NCI-H2227 treated with DMSO at 0.1 percent for 48 hours (cell line): ENCODE results near the gene TGDS.
"Not testable (repeated sequence)": the region's sequence is repeated elsewhere in the genome, so short reads cannot be mapped to it uniquely, and the experiment has no call there.

ENCODE experiments used
- DNase-seq: peaks from one replicate; lab custom pipeline; 2025; lab: John Stamatoyannopoulos, UW

Gene TGDS

GRCh38 chr13:94595950-94596574 is at the start of gene TGDS:
Gene TGDS (minus strand): TSS chr13:94596152. CDS start chr13:94596136, 16 bp downstream.
- DNase-seq: peak; percentile 83

DNA sequence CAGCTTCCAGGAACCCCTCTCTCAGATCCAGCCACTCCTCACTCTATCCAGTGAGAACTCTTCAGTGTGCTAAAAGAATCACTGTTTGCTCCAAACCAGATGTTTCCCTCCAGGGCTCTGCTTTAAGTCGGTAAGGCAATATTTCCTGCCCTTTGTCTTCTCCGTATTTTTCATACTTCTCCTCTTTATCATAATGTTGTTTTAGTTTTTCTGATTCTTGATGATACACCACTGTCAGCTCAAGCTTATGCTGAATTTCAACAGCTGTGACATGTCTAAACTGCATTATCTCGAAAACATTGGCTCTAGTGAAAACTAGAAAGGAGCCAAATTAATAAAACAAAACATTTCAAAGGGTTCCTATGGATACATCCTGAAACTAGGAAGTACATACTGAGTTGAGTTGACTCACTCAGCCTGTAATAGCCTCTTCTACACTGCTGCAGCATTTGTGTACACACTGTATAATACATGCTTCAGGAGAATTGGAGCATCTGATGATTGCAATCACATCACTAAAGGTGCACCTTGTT is 45.5 kb upstream of the TGDS start:
- DNase-seq: no peak

- DNase-seq: no peak
Observed at GRCh38 chr13:94640721-94641120, 44.8 kb upstream of the TGDS start.

- not testable (repeated sequence) for DNase-seq
Observed at GRCh38 chr13:94637677-94638076, 41.7 kb upstream of the TGDS start.

DNA sequence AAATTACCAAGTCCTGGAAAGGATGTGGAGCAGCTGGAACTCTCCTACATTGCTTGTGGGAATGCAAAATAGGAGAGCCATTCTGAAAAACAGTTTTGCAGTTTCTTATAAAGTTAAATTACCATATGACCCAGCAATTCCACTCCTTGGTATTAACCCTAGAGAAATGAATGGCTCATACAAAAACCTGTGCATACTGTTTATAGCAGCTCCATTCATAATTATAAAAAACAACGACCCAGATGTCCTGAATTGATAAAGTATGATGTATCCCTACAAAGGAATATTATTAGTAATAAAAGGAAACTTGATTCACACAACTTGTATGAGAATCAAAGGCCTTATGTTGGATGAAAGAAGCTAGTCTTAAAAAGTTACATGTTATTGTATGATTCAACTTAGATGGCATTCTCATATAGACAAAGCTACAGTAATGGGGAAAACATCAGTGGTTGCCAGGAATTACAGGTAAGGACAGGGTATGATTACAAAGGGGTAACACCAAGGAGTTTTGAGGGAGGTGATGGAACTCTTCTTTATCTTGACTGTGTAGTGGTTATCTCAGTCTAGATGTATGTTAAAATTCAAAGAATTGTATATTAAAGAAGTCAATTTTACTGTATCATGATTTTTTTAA is 41.1 kb upstream of the TGDS start:
- DNase-seq: no peak

GRCh38 chr13:94636096-94636495 is 40.1 kb upstream of the TGDS start:
- DNase-seq: not testable (repeated sequence)

DNA sequence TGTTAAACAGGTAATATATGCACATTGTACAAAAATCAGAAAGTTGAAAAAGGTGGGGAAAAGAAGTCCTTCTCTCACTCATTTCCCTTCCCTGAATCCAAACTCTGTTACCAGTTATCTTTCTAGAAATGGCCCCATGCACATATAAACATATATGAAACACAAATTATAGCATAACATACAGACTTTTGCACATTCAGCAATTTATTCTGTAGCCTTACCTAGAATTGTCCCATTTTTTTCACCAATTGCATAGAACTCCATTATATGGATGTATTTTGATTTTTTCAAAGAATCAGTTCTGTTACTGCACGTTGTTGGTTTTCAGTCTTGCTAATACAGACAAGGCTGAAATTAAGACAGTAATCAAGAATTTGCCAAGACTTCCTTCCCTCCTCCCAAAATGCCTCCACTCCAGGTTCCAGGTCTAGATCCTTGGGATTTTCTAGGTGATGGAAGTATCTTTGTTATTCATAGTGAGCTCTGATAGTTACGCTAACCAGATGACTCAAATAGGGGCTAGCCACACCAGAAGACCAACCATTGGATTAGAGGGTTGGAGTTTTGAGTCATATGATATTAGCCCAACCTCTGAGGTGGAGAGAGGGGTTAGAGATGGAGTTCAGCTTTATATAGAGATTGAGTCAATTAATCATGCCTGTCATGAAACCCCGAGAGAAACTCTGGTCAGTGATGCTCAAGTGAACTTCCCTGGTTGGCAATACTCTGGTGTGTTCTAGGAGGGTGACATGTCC is 36.5 kb upstream of the TGDS start:
- no peak for DNase-seq

DNA sequence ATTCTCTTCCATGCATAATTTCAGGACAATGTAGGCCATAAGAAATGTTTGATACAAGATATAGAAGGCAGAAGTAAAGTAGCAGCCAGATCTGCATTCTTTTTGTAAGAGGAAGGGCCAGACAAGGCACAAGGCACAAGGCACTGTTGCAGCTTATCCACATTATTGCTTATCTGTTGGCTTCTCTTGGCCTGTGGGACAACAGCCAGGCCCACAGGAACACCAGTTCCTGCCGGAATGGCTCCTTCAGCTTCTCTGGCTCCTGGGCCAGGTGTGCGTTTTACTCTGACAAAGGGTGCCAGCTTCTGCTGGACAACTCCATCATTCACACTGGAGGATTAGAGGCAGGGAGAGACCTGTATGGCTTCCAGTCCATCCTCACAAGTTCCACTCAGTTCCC is 34.9 kb upstream of the TGDS start:
- DNase-seq: no peak

GRCh38 chr13:94623316-94623715 is 27.4 kb upstream of the TGDS start:
- DNase-seq: no peak

GRCh38 chr13:94622344-94622743 is 26.4 kb upstream of the TGDS start:
- DNase-seq: no peak

GRCh38 chr13:94620286-94620896 is 24.4 kb upstream of the TGDS start:
- DNase-seq: no peak

DNA sequence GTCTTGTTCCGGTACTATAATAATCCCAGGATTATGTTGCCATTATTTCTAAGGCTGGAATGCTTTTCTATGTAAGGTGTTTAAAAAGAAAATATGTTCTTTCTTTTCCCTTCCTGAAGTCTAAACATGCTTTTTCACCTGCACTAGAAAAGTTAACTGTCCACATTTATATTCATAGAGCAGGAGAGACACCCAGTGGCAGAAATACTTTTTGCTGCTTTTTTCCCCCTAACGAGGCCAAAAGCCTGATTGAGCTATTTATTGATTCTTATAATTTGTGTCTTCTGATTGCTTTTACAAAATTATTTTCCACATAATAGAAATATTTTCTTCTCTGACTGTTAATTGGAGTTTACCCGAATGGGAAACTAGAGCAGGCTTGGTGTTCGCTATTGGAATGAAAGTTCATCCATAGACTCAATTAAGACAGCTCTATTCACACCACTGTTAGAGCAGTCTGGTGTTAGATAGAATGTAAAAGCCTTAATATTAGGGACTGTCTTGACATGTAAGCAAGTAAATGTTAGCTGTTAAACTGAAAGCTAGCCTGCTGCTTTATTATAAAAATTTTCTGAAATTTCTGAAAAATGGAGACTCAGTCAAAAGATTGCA is 21.5 kb upstream of the TGDS start:
- peak; percentile 2 for DNase-seq

DNA sequence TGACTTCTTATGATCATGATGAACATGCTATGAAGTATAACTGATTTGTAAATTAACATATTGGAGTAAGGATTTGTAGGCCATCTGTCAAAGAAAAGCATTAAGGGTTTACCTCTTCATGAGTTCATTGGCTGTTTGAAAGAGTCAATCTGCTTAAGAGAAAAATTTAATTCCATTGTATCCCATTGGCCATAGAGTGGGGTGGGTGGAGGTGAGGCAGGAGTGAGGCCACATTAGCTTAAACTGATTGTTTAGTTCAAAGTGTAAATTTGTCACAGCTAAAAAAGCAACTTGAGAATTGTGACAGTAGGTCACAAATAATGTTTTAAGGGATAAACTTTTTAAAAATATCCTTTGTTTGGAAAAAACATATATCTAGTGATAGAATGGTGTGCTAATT is 17.1 kb upstream of the TGDS start:
- no peak for DNase-seq

DNA sequence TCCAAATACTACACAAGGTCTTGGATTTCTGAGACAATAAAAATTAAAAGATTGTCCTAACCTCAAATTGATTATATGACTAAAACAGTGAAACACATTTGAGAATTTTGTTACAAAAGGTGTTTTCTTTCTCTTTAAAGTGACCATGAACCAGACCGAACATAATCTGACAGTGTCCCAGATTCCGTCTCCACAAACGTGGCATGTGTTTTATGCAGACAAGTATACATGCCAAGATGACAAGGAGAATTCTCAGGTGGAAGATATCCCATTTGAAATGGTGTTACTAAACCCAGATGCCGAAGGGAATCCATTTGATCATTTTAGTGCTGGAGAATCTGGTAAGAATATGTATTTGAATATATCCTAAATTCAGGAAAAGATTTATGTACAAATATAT is 16.1 kb upstream of the TGDS start:
- no peak for DNase-seq

- DNase-seq: no peak
Observed at GRCh38 chr13:94610475-94610874, 14.5 kb upstream of the TGDS start.

DNA sequence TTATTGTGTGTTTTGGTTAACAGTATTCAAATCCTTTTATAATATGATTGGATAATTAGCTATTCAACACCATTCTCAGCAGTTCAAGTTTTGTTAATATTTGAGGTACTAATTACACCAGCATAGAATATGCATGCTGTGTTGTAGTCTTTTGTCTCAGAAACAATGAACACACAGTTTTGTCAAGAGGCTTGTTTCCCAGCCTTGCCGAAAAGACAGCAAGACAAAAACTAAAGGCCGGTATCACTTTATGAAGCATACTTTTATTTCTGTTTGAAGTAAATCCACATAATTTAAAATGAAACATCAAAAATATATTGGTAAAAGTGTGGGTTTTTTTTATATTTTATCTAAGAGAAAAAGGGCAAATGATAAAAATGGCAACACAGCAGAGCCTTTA is 13.2 kb upstream of the TGDS start:
- no peak for DNase-seq

DNA sequence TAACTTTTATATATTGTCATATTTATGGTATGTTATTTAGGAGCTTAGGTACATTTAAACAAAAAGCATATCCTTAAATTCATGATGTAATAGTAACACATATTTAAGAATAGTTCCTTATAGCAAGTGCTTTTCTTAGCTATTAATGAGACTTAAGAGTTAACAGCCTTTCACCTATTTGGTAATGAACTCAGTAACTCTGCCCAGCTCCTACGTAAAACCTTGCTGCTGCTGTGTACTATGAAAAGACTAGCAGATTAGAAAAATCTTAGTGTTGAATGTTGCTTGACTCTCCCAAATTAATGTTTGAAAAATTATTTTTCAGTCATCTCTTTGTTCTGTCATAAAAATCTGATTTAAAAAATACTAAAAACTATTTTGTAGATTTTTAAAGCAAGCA is 12.6 kb upstream of the TGDS start:
- no peak for DNase-seq

- DNase-seq: no peak
Observed at GRCh38 chr13:94607939-94608338, 12.0 kb upstream of the TGDS start.

DNA sequence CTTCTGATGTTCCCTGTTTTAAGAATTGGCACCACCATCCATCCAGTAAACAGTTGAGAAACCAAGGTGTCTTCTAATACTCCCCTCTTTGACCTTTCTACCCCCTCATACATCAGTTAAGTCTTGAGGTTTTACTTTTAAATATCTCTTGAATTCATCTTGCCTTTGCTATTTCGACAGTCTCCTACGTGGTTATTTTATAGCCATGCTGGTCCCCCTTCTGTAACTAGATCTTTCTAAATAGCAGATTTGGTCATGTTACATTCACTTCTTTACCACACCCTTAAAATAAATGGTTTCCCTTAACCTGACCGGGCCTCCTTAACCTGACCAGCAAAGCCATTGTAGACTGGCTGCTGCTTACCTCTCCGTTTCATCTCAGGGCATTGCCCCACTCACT is 11.1 kb upstream of the TGDS start:
- no peak for DNase-seq

- no peak for DNase-seq
Observed at GRCh38 chr13:94602467-94602866, 6.5 kb upstream of the TGDS start.

DNA sequence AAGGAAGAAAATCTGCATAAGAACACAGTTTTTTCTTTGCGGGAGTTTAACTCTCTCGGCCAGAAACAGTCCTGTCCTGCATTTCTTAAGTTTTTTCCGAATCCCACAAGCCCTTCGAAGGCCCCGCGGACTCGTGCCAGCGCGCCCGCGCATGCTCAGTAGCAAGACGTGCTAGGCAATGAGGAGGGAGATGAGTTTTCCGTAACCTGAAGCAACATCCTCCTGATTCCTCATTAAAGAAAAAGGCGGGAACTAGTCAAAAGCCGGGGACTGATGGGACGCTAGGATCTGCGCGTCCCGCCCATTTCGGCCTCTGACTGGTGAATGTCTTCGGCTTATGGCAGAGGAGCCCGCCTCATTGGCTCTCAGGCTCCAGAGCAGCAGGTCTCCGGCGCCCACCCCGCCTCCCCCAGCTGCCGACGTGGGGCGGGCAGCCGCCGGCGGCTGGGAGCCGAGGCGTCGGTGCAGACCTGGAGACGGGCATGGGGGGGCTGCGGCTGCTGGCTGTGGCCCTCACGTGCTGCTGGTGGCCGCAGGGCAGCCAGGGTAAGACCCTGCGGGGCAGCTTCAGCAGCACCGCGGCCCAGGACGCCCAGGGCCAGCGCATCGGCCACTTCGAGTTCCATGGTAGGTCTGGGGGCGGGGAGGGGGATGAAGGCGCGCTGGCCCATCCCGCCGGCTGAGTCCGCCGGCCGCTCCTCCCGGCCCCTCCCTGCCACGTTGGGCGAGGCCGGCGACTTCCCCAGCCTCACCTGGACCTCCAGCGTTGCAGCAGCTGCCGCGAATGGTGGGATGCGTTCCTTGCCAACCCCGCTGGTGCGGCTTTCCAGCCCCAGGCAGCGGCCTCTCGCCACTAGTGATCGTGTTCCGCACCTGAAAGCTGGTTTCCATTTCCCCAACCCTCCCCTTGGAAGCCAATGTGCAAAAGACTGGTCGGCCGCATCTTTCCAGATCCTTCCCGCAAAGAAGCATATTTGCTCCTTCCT is 5.8 kb upstream of the TGDS start, which contains the start of gene GPR180:
Gene GPR180, plus strand, starts transcription at position 412 of the 986 bp plus-strand sequence. Its CDS starts 71 bp downstream, at position 483.
- DNase-seq: peak; percentile 94
